HG02840 (cell line): ENCODE results near the gene MARCKSL1.
"Not testable (repeated sequence)": the region's sequence is repeated elsewhere in the genome, so short reads cannot be mapped to it uniquely, and the experiment has no call there.

Experiments
- ATAC-seq: cut with Tn5 transposase; IDR thresholded peaks from one replicate; pipeline ENCODE4 v1.9.1; 2021; ENCODE audit warnings: mild to moderate bottlenecking, moderate library complexity, moderate number of reproducible peaks; ENCODE audit not compliant: unreplicated experiment, low FRiP score

Gene MARCKSL1, protein sequence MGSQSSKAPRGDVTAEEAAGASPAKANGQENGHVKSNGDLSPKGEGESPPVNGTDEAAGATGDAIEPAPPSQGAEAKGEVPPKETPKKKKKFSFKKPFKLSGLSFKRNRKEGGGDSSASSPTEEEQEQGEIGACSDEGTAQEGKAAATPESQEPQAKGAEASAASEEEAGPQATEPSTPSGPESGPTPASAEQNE

DNA sequence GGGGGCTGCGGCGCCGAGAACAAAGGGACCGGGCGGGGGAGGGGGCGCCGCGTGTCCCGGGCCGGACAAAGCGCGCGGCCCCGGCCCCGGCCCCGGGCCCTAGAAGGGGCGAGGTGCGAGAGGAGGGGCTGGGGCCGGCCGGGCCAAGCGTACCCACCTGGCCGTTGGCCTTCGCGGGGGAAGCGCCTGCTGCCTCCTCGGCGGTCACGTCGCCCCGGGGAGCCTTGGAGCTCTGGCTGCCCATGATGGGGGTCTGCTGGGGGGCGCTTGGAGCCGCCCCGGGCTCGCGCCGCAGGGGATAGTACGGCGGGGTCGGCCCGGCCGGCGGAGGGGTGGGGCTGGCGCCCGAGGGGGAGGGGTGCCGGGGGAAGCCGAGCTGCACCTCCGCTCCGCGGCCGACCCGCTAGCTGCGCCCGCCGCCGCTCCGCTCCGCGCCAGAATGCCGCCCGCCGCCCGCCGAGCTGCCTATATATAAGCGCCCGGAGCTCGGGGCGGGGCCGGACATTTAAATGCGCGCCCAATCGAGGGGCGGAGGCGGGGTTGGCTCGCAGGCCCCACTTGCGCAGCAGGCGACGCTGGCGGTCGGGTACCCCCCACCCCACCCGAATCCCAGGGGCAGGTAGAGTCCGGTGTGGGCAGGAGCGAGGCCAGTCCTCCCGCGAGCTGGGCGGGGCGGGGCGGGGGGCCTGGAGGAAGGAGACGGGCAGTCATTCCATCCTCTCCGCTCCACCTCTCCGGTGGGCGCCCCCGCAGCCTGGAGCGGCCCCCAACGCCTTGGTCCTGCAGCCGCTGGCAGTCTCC is at the start of gene MARCKSL1:
Gene MARCKSL1 (minus strand): TSS at position 444 of the 801 bp plus-strand sequence. CDS start 200 bp downstream, at position 244.
- peak; percentile 44 for ATAC-seq

DNA sequence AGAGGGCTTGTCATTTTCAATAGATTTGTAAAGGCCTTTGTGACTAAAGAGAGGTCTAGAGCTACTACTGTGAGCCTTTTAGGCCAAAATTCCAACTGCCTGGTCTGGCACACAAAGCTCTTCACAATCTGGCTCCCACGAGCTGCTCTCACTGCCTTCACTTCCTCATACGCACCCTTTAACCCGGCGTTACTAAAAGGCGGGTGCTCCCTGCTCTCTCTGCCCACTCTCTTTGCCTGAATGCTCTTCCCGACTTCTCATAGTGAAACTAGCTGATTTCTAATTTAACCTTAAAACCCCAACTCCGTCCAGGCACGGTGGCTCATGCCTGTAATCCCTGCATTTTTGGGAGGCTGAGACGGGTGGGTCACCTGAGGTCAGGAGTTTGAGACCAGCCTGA is 44.0 kb upstream of the MARCKSL1 start:
- no peak for ATAC-seq

DNA sequence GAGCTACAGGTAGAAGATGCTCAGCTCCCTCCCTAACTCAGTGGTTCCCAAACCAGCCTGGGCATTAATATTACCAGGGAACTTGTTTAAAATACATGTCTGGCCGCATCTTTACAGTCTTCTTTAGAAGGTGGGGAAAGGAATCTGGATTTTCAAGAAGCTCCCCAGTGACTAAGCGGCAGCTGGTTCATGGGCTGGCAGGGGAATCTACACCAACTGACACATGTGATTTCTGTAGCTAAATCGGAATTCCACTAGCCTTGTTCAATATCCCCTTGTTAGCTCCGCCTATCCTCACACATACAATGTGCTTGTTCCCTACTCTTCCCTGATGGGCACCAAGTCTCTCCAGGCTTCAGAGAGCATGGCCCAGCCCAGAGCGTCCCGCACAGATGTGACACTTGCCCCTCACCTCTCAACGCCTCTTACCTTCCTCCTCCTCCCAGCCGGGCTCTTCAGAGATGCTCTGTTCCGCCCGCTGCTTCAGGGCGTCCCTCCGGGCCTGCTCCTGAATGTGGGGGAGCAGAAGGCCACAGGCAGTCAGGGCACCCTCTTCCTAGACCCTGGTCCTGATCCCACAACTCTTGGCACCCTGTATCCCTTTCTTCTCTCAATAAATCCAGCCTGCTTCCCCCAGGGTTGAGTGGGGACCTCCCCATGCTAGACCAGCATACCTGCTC is 41.6 kb upstream of the MARCKSL1 start:
- no peak for ATAC-seq

DNA sequence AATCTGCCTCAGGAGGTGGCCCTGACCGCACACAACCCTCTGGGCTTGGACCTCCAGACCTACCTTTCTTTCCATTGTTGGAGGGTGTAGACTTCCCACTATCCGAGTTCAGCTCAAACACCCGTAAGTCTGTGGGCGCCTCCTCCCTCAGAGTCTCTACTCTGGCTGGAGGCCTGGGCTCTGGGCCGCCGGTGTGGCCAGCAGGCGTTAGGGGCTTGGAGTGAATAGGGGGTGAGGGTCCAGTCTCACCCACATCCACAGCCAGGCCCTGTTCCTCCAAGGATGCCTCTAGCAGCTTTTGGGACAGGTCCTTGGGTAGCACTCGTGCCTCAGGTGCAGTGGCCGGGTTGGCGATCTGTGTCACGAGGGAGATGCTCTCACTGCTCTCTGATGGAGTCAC is 40.2 kb upstream of the MARCKSL1 start:
- ATAC-seq: no peak

DNA sequence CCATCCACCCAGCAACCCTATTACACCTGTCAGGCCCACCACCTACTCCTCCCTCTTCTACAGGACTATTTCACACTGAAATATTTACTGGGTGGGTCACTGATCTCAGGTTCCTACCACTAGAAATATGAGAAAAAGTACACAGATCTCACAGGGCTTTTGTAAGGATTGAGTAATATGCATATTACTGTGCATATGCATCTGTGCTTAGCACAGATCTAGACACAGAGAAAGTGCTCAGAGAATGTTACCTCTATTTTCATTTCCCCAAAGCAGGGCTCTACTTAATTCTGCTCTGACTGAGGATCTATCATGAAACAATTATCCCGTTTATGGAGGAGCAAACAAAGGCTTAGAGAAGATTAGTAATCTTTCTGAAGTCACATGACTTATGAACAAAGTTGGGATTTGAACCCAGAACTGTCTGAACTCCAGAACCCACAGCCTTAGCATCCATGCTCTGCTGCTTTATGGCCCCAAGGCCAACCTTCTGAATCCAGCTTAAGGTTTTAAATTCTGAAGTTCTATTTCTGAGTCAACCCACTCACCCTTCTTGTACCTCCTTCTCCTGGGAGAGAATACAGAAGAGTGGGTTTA is 38.1 kb upstream of the MARCKSL1 start:
- no peak for ATAC-seq

DNA sequence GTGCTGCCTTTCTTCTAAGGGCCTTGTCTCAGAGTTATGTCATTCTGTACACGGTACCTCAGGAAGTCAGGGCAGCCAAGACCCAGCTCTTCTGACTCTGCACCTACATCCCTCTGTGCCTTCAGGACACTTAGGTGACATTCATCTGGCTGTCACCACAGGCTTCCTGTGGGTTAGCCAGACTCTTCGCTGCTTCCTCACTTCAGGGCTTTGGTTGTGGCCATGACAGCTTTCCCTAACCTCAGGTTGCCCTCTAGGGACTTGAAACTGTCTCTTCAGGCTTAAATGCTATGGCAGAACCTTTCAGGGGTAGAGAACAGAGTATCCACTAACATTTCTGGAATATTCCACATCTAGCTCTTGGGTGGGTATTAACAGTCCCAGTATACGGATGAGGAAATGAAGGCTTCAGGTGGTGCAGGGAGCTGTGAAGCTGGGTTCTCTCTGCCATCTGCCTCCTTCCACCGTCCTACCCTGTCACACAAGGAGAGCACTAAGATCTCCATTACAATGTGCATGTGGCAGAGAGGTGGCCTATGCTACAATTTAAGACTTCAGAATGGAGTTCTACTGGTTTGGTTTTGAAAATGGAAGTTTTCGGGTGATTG is 36.2 kb upstream of the MARCKSL1 start:
- ATAC-seq: no peak

DNA sequence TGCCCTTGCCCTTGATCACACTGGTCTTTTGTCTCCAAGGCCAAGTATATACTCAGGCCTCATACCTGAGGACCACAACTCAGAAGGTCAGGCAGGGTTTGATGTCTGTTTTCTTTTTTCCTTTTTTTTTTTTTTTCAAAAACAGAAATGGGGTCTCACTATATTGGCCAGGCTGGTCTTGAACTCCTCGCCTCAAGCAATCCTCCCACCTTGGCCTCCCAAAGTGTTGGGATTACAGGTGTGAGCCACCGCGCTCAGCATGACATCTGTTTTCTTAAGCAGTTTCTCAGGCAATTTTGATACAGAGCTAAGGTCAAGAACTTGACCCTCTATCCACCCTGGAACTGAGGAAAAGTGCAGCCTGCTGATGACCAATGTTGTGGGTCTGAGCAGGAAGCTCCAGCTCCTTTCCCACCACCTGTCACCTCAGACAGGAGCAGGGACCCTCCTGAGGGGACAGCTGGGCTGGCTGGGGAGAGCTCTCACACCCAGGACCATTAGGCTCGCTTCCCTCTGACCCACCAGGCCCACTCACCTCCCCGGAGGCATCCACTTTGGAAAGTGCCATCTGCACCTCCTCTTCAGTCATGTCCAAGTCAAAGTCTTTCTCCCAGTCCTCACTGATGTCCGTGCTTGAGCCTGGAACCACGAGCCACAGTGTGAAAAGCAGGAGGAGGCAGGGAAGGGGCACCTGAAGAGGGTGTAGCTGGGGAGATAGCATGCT is 32.0 kb upstream of the MARCKSL1 start:
- no peak for ATAC-seq

DNA sequence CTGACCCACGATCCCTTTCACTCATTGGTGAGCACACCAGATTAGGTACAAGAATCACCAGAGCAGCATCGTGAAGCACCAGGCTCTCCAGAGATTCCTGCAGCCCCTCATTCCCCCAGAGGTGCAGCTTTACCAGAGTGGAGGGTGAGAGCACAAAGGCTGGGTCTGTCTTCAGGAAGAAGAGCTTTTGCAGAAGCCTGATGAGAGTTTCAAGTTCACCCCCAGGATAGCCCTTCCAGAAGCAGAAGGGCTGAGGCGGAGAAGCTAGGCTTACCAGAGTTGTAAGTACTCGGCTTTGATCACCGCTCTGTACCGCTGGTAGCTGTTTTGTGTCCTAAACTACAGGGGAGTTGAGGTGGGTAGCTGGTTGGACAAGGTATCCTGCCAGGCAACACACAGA is 29.4 kb upstream of the MARCKSL1 start:
- no peak for ATAC-seq

DNA sequence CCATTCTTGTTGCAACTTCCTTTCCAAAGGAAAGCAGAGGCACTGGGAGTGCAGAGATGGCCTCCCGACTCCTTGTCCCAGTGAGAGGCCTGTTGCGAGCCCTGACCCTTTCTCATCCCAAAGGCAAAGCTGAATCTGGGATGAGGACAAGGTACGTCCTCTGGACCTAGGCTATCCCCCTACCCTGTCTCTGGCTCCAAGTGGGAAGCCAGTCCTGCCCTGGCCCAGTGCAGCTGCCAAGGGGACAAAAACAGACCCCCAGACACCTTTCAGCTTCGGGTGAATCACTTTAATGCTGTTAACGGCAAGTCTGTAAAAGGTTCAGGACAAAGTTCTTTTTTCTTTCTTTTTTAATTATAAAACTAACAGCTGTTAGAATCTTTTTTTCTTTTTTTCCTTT is 28.8 kb upstream of the MARCKSL1 start:
- no peak for ATAC-seq

DNA sequence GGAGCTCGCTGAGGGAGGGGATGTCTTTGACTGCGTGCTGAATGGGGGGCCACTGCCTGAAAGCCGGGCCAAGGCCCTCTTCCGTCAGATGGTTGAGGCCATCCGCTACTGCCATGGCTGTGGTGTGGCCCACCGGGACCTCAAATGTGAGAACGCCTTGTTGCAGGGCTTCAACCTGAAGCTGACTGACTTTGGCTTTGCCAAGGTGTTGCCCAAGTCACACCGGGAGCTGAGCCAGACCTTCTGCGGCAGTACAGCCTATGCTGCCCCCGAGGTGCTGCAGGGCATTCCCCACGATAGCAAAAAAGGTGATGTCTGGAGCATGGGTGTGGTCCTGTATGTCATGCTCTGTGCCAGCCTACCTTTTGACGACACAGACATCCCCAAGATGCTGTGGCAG is 27.7 kb upstream of the MARCKSL1 start:
- no peak for ATAC-seq

DNA sequence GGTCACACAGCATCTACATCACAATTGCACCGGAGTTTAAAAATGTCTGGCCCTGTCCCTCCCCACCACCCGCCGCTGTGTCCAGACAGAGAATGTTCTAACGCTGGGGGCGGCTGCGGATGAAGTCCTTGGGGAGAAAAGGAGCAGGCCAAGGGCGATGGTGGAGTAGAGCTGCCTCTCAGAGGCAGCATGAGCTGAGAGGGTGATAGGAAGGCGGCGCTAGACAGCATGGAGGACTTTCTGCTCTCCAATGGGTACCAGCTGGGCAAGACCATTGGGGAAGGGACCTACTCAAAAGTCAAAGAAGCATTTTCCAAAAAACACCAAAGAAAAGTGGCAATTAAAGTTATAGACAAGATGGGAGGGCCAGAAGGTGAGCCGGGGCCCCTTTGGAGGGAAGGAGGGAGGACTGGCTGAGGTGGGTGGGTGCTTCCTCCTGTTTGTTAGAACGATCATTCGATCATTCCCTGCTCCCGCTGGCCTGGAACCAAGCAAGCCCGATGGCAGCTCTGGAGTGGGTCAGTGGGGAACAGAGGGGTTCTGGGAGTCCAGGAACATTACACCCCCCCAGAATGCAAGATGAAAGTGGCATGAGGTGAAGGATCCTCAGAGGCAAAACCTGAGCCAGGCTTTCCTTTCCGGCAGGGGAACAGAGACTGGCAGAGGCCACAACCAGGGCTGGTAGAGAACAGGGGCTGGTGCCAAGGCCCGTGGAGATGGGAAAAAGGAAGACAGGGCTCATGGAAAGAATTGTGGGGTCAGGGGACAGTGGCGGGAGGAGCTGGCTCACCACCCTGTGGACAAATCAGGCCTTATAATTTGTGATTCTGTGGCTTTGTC is 26.7 kb upstream of the MARCKSL1 start, which contains the start of the genes FAM229A and TSSK3:
Gene FAM229A (minus strand): TSS at position 12 of the 840 bp plus-strand sequence. CDS start 394 bp downstream, outside the sequence.
Gene TSSK3 (plus strand): TSS at position 66 of the 840 bp plus-strand sequence. CDS start 163 bp downstream, at position 229.
- ATAC-seq: no peak

DNA sequence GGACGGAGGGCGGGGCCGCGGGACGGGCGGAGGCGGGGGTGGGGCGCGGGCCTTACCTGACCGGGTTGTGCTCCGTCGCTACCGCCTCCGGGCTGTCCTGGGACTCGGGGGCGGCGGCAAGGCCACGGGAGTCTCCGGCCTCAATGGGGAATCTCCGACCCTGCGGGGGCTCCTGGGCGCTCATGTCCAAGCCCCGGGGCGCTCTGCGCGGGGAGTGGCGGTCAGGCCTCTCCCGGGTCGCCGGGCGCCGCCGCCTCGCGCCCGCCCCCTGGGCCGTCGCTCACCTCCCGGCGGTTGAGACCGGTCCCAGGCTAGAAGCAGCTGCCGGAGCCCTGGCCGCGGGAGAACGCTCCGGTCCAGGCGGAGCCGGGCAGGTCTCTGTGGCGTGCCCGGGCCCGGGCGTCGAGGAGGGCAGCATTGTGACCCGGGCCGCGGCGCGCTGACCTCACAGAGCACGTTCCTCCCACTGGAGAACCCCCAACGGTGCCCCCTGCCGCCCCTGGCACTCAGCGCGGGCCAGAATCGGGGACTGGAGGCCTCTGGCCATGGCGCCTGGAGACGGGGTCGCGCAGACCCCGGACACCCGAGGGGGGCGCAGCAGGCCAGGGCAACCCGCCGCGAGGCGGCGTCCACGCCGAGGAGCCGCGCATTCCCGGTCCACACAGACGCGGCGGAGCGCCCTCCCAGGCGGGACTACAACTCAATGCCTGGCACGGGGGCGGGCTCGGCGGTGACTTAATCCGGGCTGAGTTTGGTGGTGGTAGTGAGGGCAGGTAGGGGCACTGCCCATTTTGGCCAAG is 25.8 kb upstream of the MARCKSL1 start:
- no peak for ATAC-seq

DNA sequence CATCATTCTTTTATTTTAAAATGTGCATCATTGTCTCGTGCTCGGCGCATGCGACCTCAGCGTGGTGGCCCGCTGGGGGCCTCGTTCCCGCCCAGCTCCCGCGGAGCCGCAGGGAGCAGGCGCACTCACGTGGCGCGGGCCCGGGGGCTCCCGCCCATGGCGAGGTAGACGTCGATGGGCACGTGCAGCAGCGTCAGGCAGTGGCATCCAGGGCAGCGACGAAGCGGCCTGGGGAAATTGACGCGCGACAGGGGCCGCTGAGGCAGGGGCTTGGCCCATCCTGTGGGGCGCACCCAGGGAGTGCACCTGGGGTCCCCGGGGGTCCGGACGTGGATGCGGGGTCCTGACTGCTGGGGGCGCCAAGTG is 25.3 kb upstream of the MARCKSL1 start:
- ATAC-seq: no peak

DNA sequence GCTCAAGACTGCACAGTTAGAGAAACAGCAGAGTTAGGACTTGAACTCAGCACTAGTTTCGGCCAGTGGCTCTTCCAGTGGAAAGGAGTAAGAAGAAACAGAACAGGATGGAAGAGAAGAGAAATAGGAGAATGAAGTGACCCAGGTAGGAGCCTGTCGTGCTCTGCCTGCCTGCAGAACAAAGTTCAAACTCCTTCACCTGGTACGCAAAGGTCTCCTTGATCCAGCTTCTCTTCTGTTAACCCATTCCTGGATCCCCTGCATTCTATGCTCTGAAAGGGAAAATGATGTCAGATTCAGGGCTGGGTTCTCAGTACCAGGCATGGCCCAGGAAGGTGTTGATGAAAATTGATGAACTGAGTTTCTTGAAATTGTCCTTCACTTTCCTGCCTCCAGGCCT is 22.4 kb upstream of the MARCKSL1 start:
- ATAC-seq: no peak

DNA sequence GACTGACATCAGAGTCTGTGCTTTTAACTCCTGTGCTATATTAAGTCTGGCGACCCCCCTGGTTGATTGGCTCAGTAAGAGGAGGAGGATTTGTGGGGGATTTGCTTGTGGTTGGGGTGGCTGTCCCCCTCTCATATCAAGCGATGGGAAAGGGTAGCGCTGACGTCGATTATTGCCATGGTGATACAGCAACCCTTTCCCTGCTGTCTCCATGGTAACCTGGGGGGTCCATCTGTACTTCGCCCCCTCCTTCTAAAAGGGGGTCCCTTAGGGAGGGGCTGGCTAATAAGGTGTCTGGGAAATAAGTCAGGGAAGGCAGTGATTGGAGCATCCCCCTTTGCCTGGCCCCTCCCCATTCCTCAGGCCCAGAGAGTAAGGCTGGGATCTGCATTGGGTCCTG is 21.6 kb upstream of the MARCKSL1 start:
- ATAC-seq: no peak

DNA sequence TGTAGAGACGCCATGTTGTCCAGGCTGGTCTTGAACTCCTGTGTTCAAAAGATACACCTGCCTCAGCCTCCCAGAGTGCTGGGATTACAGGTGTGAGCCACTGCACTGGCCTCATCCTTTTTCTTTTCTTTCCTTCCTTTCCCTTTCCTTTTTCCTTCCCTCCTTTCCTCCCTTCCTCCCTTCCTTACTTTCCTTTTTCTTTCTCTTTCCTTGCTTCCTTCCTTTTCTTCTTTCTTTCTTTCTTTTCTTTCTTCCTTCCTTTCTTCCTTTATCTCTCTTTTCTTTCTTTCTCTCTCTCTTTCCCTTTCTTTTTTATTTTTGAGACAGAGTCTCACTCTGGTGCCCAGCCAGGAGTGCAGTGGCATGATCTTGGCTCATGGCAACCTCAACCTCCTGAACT is 20.4 kb upstream of the MARCKSL1 start:
- ATAC-seq: no peak

DNA sequence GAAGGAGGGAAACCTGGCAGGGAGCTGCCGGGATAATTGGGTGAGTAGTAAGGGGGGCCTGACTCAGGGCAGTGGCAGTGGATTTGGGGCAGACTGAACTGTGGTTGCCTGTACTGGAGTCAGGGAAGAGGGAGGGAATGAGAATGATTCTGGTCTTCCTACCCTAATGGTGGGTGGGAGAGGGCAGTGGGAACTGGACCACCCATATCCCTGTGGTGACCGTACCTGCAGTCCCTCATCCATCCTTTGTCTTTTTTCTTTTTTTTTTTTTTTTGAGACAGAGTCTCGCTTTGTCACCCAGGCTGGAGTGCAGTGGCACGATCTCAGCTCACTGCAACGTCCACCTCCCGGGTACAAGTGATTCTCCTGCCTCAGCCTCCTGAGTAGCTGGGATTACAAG is 19.7 kb upstream of the MARCKSL1 start:
- ATAC-seq: not testable (repeated sequence)

DNA sequence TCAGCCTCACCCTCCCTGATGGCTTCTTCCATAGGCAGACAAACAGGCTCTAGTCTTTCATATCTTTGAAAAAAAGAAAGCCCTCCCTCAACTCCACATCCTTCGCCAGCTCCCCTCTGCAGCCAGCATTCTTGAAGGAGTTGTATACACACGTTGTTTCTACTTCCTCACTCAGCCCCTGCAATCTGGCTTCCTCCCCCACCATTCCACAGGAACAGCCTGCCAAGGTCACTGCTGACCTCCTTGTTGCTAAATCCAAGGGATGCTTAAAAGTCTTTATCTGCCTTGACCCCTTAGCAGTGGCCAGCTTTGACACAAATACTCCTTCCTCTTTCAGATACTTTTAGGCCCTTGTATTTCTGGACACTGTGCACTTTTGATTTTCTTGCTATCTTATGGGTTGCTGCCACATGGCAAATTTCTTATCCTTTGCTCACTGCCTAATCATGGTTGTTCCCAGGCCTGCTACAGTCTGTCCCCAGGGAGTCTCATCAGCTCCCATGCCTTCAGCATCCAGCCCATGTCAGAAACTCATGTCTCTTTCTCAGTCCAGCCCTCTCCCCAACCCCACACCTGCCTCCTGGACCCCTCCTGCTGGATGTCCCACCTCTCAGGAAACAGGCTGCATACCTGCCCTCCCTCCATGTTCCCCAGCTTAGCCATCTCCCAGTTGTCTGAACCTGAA is 18.0 kb upstream of the MARCKSL1 start:
- no peak for ATAC-seq
